PC-9 (cell line): Measurements from ENCODE around the gene PPIL4.

ENCODE experiments used
- CTCF ChIP-seq: fragments of 200-600 bp; sonication (generic); conservative IDR thresholded peaks from 2 replicates; pipeline ENCODE4 v1.6.1; 2017; ENCODE audit warnings: mixed run types, antibody characterized with exemption, mild to moderate bottlenecking, moderate library complexity
- EZH2 ChIP-seq: fragments of 200-600 bp; sonication (generic); IDR thresholded peaks from 2 replicates; pipeline ENCODE4 v1.8.0; 2017; ENCODE audit warnings: antibody characterized with exemption, low read depth

DNA sequence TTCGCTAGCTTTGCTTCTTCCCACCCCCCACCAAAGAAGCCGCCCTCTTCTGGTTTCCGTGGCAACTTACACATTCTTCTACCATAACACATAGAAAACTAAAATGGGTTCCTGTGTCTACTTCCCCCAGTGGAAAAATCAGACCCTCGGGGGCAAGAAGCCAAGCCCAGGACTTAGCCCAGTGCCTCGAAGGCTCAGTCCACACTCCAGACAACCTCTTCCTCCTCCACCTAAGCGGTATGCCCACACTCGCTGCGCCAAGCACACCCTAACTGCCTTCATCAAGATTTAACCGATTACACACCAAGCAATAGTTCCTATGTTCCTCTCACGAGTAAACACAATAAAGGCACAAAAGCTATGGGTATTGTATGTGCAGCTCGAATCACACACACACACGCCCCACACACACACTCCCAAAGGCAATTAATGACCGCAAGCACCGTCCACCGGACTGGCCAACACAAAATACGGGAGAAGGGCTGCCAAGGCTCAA is 537 bp downstream of the PPIL4 start:
- TF ChIP-seq CTCF: no peak
- no peak for TF ChIP-seq EZH2
